LNCaP clone FGC (cell line): ENCODE data around the gene OR4C45.
"Not testable (repeated sequence)": the region's sequence is repeated elsewhere in the genome, so short reads cannot be mapped to it uniquely, and the experiment has no call there.

Experiments
- DNase-seq: peaks from one replicate; pipeline ENCODE4 v3.0.0-alpha.2; 2011; ENCODE audit warnings: low read depth
- H3K4me3 ChIP-seq: 2 replicates; pipeline ENCODE4 v1.5.1; 2011; ENCODE audit warnings: mild to moderate bottlenecking, low read depth, low read length, control low read depth
- TF ChIP-seq, protein P1 (sequence below): IDR thresholded peaks from 2 replicates; pipeline ENCODE4 v1.5.1; 2012; ENCODE audit warnings: mild to moderate bottlenecking; ENCODE audit not compliant: control insufficient read depth, insufficient read depth; ENCODE audit errors: extremely low read depth

Gene OR4C45

DNA sequence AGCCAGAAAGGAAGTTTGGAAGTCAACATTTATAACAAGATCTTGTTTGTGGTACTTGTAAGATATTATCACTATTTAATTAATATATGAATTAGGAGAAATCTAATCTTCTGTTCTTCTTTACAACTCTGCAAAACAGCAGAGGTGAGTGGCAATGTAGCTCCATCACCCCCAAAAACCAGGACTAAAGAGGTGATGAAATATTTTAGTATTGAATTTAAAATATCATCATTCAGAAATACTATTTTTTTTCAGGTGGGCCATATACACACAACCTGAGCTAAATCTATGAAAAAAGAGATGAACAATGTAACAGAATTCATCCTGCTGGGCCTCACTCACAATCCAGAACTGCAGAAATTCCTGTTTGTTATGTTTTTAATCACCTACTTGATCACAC is at the start of gene OR4C45:
TSS of gene OR4C45 (plus strand) at position 301 of the 400 bp plus-strand sequence.
- no peak within 1 kb of the TSS for H3K4me3 ChIP-seq
- no peak for DNase-seq
- TF ChIP-seq, protein P1, sequence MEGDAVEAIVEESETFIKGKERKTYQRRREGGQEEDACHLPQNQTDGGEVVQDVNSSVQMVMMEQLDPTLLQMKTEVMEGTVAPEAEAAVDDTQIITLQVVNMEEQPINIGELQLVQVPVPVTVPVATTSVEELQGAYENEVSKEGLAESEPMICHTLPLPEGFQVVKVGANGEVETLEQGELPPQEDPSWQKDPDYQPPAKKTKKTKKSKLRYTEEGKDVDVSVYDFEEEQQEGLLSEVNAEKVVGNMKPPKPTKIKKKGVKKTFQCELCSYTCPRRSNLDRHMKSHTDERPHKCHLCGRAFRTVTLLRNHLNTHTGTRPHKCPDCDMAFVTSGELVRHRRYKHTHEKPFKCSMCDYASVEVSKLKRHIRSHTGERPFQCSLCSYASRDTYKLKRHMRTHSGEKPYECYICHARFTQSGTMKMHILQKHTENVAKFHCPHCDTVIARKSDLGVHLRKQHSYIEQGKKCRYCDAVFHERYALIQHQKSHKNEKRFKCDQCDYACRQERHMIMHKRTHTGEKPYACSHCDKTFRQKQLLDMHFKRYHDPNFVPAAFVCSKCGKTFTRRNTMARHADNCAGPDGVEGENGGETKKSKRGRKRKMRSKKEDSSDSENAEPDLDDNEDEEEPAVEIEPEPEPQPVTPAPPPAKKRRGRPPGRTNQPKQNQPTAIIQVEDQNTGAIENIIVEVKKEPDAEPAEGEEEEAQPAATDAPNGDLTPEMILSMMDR: no peak

DNA sequence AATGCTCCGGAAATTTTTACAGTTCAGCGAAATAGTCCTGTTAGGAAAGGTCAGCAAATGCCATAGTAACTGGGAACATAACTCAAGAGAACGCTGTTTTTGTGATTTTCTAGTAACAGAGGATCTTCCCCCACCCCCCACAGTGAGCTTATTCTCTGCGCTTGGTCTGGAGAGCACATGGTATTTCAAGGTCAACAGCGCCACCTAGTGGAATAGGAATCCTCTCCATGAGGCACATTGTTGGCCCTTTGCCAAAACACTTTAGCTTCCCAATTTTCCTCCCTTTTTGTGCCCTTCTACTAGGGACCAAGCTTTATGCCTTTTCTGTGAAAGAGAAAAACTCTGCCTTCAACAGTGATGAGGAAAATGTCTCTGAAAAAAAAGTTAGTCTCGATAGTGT is 37.1 kb upstream of the OR4C45 start:
- TF ChIP-seq, protein P1: peak; percentile 85
- DNase-seq: peak; percentile 63
- no peak overlapping the region for H3K4me3 ChIP-seq

DNA sequence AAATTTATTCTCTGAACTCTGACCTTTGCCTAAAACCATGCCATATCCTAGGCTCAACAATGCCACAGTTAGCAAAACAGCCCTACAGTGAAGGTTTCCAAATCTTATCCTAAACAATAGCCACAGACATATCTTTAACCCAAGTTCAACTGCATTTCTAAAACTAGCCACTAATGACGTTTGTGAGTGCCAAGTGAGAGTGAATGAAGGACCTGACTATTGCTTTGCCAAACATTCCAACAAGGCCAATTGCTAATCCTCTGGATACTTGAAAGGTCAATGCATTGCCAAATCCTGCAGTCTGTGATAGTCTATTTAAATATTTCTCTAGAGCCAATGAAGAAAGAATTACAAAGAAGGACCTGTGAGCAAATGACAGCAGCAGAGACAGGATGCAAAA is 2.5 kb upstream of the OR4C45 start:
- no peak overlapping the region for H3K4me3 ChIP-seq
- TF ChIP-seq, protein P1: no peak

DNA sequence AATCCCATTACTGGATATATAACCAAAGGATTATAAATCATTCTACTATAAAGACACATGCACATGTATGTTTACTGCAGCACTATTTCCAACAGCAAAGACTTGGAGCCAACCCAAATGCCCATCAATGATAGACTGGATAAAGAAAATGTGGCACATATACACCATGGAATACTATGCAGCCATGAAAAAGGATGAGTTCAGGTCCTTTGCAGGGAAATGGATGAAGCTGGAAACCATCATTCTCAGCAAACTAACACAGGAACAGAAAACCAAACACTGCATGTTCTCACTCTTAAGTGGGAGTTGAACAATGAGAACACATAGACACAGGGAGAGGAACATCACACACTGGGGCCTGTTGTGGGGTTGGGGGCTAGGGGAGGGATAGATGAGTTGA is 3.6 kb downstream of the OR4C45 start:
- not testable (repeated sequence) for H3K4me3 ChIP-seq, DNase-seq

More for the DNA sequence above, 2.5 kb upstream of the OR4C45 start:
- no peak for DNase-seq

DNA sequence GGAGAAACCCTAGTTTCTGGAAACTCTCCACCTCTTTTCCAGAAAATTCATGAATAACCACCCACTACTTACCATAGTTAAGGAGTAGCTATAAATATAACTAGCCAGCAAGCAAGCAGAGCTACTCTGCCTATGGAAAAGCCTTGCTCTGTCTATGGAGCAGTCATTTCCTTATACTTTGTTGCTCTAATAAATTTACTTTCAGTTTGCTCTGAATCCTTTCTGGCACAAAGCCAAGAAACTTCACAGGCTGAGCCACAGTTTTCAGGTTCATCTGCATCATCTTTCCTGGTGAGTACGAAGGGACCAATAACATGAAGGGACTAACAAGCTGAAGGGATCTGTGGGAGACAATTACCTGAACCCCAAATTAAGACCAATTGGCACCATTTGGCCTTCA is 4.6 kb downstream of the OR4C45 start:
- H3K4me3 ChIP-seq: no peak overlapping the region
- TF ChIP-seq, protein P1: no peak
- no peak for DNase-seq

DNA sequence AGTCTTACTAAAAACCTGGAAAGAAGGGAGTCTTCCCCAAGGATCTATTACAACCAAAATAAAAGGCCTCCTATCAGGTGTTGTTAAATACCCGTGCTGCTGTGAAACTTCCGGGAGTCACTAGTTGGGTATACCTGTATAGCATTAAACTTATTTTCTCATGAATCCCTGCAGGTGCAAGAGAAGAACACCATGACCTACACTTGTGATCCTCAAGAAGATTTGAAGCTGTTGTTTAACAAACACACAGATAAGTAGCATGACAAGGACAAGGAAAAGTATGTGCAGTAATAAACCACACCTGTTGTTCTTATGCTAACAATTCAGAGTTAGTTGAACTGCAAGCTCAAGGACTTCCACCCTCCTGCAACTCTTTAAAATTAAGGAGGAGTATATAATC is 12.0 kb downstream of the OR4C45 start:
- H3K4me3 ChIP-seq: no peak overlapping the region
- DNase-seq: no peak
- TF ChIP-seq, protein P1: no peak

DNA sequence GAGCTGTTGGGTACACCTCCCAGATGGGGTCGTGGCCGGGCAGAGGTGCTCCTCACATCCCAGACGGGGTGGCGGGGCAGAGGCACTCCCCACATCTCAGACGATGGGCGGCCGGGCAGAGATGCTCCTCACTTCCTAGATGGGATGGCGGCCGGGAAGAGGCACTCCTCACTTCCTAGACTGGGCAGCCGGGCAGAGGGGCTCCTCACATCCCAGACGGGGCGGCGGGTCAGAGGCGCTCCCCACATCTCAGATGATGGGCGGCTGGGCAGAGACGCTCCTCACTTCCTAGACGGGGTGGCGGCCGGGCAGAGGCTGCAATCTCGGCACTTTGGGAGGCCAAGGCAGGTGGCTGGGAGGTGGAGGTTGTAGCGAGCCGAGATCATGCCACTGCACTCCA is 30.4 kb downstream of the OR4C45 start:
- not testable (repeated sequence) for H3K4me3 ChIP-seq, DNase-seq

DNA sequence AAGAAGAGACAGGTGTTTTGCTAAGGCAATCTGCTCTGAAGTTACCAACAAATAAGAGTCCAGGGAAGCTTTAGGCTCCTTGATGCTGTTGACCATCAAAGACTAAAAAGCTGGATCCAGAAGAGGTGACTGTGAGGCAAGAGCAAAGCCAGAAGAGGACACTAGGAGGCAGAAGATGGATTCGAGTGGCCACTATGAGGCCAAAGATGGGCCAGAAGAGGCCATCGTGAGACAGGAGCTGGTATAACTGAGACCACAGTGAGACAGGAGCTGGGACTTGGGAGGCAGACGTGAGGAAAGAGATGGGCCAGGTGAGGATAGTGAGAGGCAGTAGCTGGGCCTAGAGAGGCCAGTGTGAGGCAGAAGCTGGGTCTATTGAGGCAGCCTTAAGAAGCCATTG is 37.7 kb downstream of the OR4C45 start:
- no peak for DNase-seq
- H3K4me3 ChIP-seq: no peak overlapping the region
- TF ChIP-seq, protein P1: no peak
